Mesendoderm (in vitro differentiated cells): ENCODE data around the gene PFN4. TPM values are rescaled to one million over a fixed set of nuclear protein-coding genes. Genes with fewer than 3 reads are reported as not detected.

Experiments used
- DNase-seq: peaks from one replicate; pipeline ENCODE4 v3.0.0; 2013
- H2AK5ac ChIP-seq: 2 replicates; pipeline ENCODE4 v1.6.1; 2013; ENCODE audit warnings: low read length, inconsistent platforms
- H2BK120ac ChIP-seq: 2 replicates; pipeline ENCODE4 v1.6.1; 2013; ENCODE audit warnings: low read depth, mild to moderate bottlenecking, low read length, moderate library complexity, mixed read lengths
- H2BK15ac ChIP-seq: replicated peaks from 2 replicates; pipeline ENCODE4 v1.6.1; 2013; ENCODE audit warnings: low read depth, mild to moderate bottlenecking, moderate library complexity
- H2BK5ac ChIP-seq: 2 replicates; pipeline ENCODE4 v1.6.1; 2013; ENCODE audit warnings: low read length, inconsistent platforms
- H3K18ac ChIP-seq: 2 replicates; pipeline ENCODE4 v1.6.1; 2013; ENCODE audit warnings: mild to moderate bottlenecking, low read length, mixed read lengths
- H3K23ac ChIP-seq: one replicate; pipeline ENCODE4 v1.6.1; 2013; ENCODE audit warnings: low read length
- H3K27ac ChIP-seq: 2 replicates; pipeline ENCODE4 v1.5.1; 2013; ENCODE audit warnings: low read depth, mild to moderate bottlenecking, inconsistent platforms, low read length, moderate library complexity
- H3K27me3 ChIP-seq: 2 replicates; pipeline ENCODE4 v1.6.1; 2013; ENCODE audit warnings: low read length, control low read depth, mild to moderate bottlenecking, inconsistent platforms; ENCODE audit not compliant: insufficient read depth, poor library complexity
- H3K36me3 ChIP-seq: 2 replicates; pipeline ENCODE4 v1.6.1; 2013; ENCODE audit warnings: low read length, inconsistent platforms; ENCODE audit not compliant: control insufficient read depth, insufficient read depth
- H3K4ac ChIP-seq: one replicate; pipeline ENCODE4 v1.6.1; 2013; ENCODE audit warnings: low read depth, mild to moderate bottlenecking, low read length, moderate library complexity
- H3K4me1 ChIP-seq: 2 replicates; pipeline ENCODE4 v1.6.1; 2013; ENCODE audit warnings: low read depth, low read length, inconsistent platforms; ENCODE audit not compliant: control insufficient read depth
- H3K4me2 ChIP-seq: 2 replicates; pipeline ENCODE4 v1.6.1; 2013; ENCODE audit warnings: low read length
- H3K4me3 ChIP-seq: 2 replicates; pipeline ENCODE4 v1.5.1; 2013; ENCODE audit warnings: mild to moderate bottlenecking, low read length
- H3K56ac ChIP-seq: one replicate; pipeline ENCODE4 v1.6.1; 2013; ENCODE audit warnings: low read length
- H3K79me1 ChIP-seq: 2 replicates; pipeline ENCODE4 v1.6.1; 2013; ENCODE audit warnings: low read length, inconsistent platforms
- H3K79me2 ChIP-seq: 2 replicates; pipeline ENCODE4 v1.6.1; 2013; ENCODE audit warnings: mild to moderate bottlenecking, low read length; ENCODE audit not compliant: control insufficient read depth, insufficient read depth
- H3K9ac ChIP-seq: 2 replicates; pipeline ENCODE4 v1.6.1; 2013; ENCODE audit warnings: low read length, inconsistent platforms
- H4K5ac ChIP-seq: one replicate; pipeline ENCODE4 v1.6.1; 2013; ENCODE audit warnings: low read length
- H4K8ac ChIP-seq: one replicate; pipeline ENCODE4 v1.6.1; 2013; ENCODE audit warnings: low read depth, mild to moderate bottlenecking, control low read depth, low read length, moderate library complexity
- WGBS: extraction: QIAGEN DNeasy Blood & Tissue Kit; methylation state at CpG from one replicate; pipeline ENCODE4 v1.1.7; 2013; ENCODE audit warnings: low lambda C conversion rate, missing lambda C conversion rate; ENCODE audit not compliant: insufficient coverage; ENCODE audit errors: extremely low coverage; 5-methylcytosine and 5-hydroxymethylcytosine counted together
- polyA plus RNA-seq, 2 experiments: library from polyadenylated mRNA; stranded (reverse); fragments of 200-250 nt; gene quantifications; one replicate each; pipeline ENCODE4 v1.2.3, GENCODE V29; 2013

PFN4 gene
- 0.22 TPM for polyA plus RNA-seq (2013, experiment 1 of 2)
- polyA plus RNA-seq (2013, experiment 2 of 2) = 0.17 TPM

DNA sequence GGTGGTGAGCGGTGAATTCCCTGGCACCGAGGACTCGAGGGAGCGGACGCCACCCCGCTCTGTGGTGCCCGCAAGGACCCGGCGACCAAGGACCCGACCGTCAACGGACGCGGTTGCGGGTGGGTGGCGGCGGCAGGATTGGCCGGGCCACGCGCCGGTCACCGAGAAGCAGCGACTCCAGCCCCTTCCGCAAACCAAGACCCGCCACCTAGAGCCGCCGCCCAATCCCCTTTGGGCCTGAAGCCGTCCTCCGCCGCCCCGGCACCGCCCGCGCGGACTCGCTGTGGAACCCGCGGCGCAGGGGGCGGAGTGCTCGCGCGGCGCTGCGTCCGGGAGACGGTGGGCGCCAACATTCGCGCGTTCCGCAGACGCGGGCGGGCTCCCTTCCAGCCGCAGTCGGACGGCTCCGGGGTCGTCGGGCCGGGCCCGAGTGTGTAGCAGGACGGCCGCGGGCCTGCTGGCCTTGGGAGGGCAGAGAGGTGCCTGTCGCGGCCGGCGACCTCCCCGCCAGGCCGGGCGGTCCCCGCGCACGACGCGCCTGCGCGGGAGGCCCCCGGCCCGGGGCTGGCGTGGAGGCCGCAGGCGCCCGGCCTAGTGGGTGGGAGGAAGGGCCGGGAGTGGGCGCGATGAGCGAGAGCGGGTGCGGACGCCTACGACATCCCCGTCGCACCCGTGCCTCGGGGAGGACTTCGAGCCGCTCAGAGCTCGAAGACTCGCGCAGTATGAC, at the start of gene PFN4, which contains the start of gene FAM228B:
TSS of gene PFN4 (minus strand) at position 140 of the 727 bp plus-strand sequence. CDS start 799 bp downstream, outside the sequence.
TSS of gene FAM228B (plus strand) at position 275 of the 727 bp plus-strand sequence. CDS start 893 bp downstream, outside the sequence.
- DNase-seq = peak; percentile 79
- Histone ChIP-seq H3K79me2 (no peaks in the 10 kb centered on the region), H3K23ac (peak within 1 kb of the TSS; percentile 97), H3K36me3 (no peaks in the 10 kb centered on the region), H3K4ac (peak within 1 kb of the TSS; percentile 39), H3K4me1 (no peaks in the 10 kb centered on the region), H4K5ac (no peak within 1 kb of the TSS), H3K4me3 (peak within 1 kb of the TSS; percentile 51), H3K27me3 (no peaks in the 10 kb centered on the region), H3K9ac (peak within 1 kb of the TSS; percentile 64), H3K18ac (peak within 1 kb of the TSS; percentile 54), H2BK120ac (no peak within 1 kb of the TSS), H3K4me2 (peak within 1 kb of the TSS; percentile 39), H2BK15ac (no peak within 1 kb of the TSS), H3K56ac (peak within 1 kb of the TSS; percentile 96), H2AK5ac (no peak within 1 kb of the TSS), H2BK5ac (no peak within 1 kb of the TSS), H4K8ac (no peak within 1 kb of the TSS), H3K79me1 (no peaks in the 10 kb centered on the region), H3K27ac (peak within 1 kb of the TSS; percentile 30)
- no CpG with 5 or more reads among the region's 103 CpGs for WGBS

DNA sequence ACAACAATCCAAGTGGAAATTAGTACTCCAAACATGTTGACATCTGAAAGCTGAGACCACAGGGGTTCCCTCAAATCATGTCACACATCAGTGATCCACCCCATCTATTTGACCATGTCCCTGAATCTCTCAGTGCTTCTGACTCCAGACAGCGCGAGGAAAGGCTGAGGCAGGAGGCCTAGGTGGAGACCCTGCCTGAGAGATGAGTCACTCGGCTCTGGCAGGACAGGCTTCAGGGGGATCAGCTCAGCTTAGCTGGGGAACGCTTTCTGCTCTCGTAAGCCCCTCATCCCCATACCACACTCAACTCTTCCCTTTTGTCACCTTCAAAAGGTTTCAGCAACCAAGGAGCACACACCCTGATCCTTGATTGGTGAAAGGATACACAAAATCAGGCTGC, 45.9 kb upstream of the PFN4 start:
- no peak overlapping the region for H4K8ac ChIP-seq
- H3K36me3 ChIP-seq = no peaks in the 10 kb centered on the region
- no peaks in the 10 kb centered on the region for H3K27me3 ChIP-seq
- H3K4ac ChIP-seq = no peak overlapping the region
- H3K9ac ChIP-seq = no peak overlapping the region
- no peak overlapping the region for H3K18ac ChIP-seq
- DNase-seq = peak; percentile 33
- H2BK120ac ChIP-seq = no peak overlapping the region
- no CpG with 5 or more reads among the region's 5 CpGs for WGBS
- H2BK5ac ChIP-seq = no peak overlapping the region
- H3K4me1 ChIP-seq = no peaks in the 10 kb centered on the region
- no peak overlapping the region for H4K5ac ChIP-seq
- no peak overlapping the region for H3K4me2 ChIP-seq
- H3K79me2 ChIP-seq = no peaks in the 10 kb centered on the region
- H2BK15ac ChIP-seq = no peak overlapping the region
- H3K4me3 ChIP-seq = no peak overlapping the region
- H3K79me1 ChIP-seq = no peaks in the 10 kb centered on the region
- no peak overlapping the region for H2AK5ac ChIP-seq
- no peak overlapping the region for H3K23ac ChIP-seq
- no peak overlapping the region for H3K56ac ChIP-seq
- H3K27ac ChIP-seq = no peak overlapping the region

- no CpG with 5 or more reads among the region's 8 CpGs for WGBS
- Histone ChIP-seq H4K5ac (no peak overlapping the region), H3K4me3 (no peak overlapping the region), H3K4me2 (no peak overlapping the region), H3K9ac (no peak overlapping the region), H3K18ac (no peak overlapping the region), H3K79me1 (no peaks in the 10 kb centered on the region), H3K27ac (no peak overlapping the region), H4K8ac (no peak overlapping the region), H3K36me3 (no peaks in the 10 kb centered on the region), H2BK120ac (no peak overlapping the region), H3K4ac (no peak overlapping the region), H2BK5ac (no peak overlapping the region), H2BK15ac (no peak overlapping the region), H3K79me2 (no peaks in the 10 kb centered on the region), H3K56ac (no peak overlapping the region), H3K4me1 (no peaks in the 10 kb centered on the region), H2AK5ac (no peak overlapping the region), H3K27me3 (no peaks in the 10 kb centered on the region), H3K23ac (no peak overlapping the region)
- peak; percentile 62 for DNase-seq
These were observed 41.4 kb upstream of the PFN4 start for GRCh38 chr2:24164416-24164973.

DNA sequence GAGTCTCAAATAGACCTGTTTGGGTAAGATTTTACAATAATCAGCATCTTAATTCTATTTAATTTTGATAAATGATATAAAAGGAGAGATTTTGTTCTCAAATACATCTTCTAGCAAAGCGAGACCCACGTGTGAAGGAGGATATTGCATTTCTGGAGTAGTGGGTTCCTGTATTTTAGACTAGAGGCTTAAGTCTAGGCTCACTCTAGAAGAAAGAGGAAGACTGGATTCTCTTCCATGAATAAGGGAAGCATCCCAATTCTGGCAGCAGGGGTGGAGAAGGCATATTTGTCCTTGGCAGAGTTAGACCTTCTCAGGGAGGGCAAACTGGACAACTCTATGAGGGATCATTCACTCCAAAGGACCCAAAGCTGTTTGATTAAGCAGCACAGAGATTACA, 40.5 kb upstream of the PFN4 start:
- H2BK15ac ChIP-seq = no peak overlapping the region
- no peak overlapping the region for H2BK5ac ChIP-seq
- no peak overlapping the region for H3K4ac ChIP-seq
- no peak overlapping the region for H3K4me2 ChIP-seq
- no peak overlapping the region for H4K5ac ChIP-seq
- no peaks in the 10 kb centered on the region for H3K27me3 ChIP-seq
- no peak overlapping the region for H3K9ac ChIP-seq
- H3K27ac ChIP-seq = no peak overlapping the region
- no peak overlapping the region for H3K23ac ChIP-seq
- WGBS = no CpG with 5 or more reads among the region's 2 CpGs
- DNase-seq = no peak
- no peaks in the 10 kb centered on the region for H3K36me3 ChIP-seq
- no peak overlapping the region for H3K56ac ChIP-seq
- no peak overlapping the region for H3K4me3 ChIP-seq
- no peak overlapping the region for H4K8ac ChIP-seq
- no peak overlapping the region for H2AK5ac ChIP-seq
- no peaks in the 10 kb centered on the region for H3K4me1 ChIP-seq
- no peak overlapping the region for H3K18ac ChIP-seq
- no peaks in the 10 kb centered on the region for H3K79me1 ChIP-seq
- H3K79me2 ChIP-seq = no peaks in the 10 kb centered on the region
- no peak overlapping the region for H2BK120ac ChIP-seq

- H3K79me1 ChIP-seq = no peaks in the 10 kb centered on the region
- no peak for DNase-seq
- H3K18ac ChIP-seq = no peak overlapping the region
- H2AK5ac ChIP-seq = no peak overlapping the region
- no peak overlapping the region for H2BK5ac ChIP-seq
- no peak overlapping the region for H2BK120ac ChIP-seq
- no peak overlapping the region for H3K27ac ChIP-seq
- no CpG with 5 or more reads among the region's 3 CpGs for WGBS
- no peak overlapping the region for H2BK15ac ChIP-seq
- H3K23ac ChIP-seq = no peak overlapping the region
- H3K27me3 ChIP-seq = no peaks in the 10 kb centered on the region
- H3K36me3 ChIP-seq = no peaks in the 10 kb centered on the region
- H4K8ac ChIP-seq = no peak overlapping the region
- H3K9ac ChIP-seq = no peak overlapping the region
- no peak overlapping the region for H3K56ac ChIP-seq
- H4K5ac ChIP-seq = no peak overlapping the region
- H3K79me2 ChIP-seq = no peaks in the 10 kb centered on the region
- H3K4me1 ChIP-seq = no peaks in the 10 kb centered on the region
- H3K4me2 ChIP-seq = no peak overlapping the region
- no peak overlapping the region for H3K4ac ChIP-seq
- H3K4me3 ChIP-seq = no peak overlapping the region
These were observed 40.1 kb upstream of the PFN4 start for GRCh38 chr2:24163186-24163585.
